Epidermal melanocyte (primary cell): ENCODE measurements around the gene FBXO4.
"Not testable (repeated sequence)": the region's sequence is repeated elsewhere in the genome, so short reads cannot be mapped to it uniquely, and the experiment has no call there.

Experiments
- DNase-seq: peaks from one replicate; pipeline ENCODE4 v3.0.0; 2011; ENCODE audit warnings: low spot score; ENCODE audit not compliant: insufficient read length

The FBXO4 gene

DNA sequence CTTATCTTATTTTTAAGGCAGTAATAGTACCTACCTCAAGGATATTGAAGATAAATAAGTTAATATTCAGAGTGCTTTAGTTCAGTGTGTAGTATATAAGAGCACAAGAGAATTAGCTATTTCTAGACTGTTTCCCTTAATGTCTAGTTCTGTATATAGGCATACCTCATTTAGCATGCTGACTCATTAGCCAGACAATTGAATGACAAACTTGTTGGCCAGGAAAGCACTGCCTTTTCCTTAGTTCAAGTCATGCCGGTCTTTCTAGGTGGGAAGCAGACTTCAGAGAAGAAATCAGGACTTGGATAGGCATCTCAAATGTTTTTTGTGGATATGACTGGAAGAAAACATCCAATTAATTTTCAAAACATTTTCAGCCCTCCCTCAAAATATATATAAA lies 3.2 kb upstream of the FBXO4 start:
- DNase-seq = no peak

DNA sequence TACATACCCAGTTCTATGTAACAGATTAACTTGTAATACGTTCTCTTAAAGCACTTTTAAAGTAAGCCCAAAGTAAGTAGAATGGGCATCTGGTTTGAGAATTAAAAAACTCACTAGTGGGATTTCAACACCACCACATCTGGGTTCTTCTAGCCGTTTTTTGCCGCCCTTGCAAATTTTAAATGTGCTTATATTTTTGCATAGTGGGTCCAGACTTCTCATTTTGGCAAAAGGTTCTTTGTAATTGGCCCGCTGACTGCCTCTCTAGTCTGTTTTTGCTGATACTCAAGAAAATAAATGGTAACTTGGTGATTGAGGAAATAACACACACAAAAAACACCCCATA lies 582 bp upstream of the FBXO4 start:
- no peak for DNase-seq

DNA sequence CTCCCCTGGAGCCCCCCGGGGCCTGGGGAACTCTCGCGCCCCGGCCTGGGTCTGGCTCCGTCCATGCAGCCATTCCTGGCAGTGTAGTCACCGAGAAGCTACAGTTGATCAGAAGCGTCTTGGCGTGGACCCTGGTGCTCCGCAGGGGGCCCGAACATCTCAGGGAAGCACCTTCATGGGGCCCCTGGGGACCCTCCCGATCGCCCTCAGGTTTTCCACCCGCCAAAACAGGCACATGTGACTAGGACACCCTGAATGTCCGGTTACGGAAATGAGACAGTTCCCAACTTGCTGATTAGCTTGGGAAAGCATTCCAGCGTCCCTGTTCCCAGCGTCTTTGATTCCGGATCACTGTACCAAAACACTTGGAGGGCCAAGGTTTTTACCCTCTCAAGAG lies 472 bp downstream of the FBXO4 start:
- DNase-seq = peak; percentile 16

DNA sequence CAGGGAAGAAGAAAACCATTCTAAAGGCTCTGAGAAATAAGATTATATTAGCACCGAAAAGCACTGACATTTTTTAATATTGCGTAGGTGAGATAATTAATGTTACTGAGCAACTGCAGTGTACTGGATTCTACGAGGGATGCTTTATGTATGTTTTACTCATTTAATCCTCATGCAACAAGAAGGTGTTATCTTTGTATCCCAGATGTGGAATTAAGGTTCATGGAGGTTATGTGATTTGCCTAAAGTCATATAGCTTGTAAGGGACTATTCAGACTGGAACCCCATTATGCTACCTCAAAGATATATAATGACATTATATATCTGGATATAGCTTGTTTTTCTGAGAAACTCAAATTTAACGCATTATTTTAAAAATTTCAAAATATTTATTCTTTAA lies 2.5 kb downstream of the FBXO4 start:
- no peak for DNase-seq

DNA sequence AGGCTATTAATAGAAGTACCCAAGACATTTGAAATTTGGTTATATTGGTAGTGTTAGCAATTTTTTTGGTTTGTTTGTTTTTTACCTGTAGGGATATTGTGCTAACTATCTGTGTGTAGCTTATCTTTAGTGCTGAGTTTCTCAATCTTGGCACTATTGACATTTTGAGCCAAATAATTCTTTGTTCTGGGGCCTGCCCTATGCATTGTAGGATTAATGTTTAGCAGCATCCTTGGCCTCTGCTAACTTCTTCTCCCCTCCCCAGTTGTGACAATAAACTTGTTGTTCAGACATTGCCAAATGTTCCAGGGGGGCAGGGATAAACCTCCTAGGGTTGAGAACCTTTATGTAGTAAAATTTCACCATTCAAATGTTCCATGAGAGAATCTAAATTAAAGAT lies 4.0 kb downstream of the FBXO4 start:
- no peak for DNase-seq

DNA sequence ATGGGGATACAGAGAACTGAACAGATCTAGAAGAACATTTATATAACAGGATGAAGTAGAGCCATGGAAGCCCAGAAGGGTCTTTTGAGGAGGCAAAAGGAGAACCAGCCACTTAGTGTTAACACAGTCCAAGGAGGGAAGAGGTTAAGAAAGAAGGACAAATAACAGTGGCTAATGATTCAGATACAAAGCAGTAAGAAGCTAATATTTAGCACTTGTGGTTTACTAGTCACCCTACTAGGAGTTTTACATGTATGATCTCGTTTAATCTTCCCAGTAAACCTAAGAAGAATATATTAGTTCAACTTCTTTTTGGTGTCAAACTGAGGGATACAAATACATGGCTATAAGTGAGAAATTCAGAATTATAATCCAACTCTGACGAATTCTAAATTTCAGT lies 7.7 kb downstream of the FBXO4 start:
- DNase-seq = no peak

DNA sequence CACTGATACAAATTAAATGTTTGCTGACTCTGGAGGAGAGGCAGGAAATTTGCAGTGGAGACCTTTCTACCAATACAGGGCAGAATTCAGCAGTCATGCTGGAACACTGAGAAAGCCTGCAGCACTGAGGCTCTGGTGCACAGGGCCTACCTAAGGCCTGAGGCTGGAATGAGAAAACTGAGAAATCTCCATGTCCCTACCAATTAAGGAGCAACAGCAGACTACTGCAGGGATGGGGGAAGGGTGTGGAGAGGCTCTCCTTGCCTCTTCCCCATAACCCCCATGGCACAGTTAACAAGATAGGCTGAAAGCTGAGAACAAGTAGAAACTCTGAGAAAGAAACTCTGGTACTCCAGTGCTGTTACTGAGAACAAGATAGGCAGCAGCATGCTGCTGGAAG lies 10.5 kb downstream of the FBXO4 start:
- DNase-seq = no peak

DNA sequence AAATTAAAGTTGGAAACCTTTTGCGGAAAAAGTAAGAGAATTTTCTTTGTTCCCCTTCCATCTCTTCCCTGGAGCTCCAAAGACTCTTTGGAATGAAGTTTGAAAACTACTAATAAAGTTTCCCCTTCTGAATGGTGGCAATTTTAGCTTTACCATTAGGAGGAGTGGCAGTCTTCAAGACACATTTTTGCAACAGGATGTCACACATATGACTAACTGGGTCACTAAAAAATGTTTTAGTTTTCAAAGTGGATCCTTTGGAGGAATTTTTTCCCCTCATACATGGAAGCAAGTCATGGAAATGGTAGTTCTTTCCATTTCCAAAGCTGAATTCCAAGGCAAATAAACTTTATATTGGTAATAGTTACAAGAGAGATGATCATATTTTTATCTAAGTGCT lies 15.6 kb downstream of the FBXO4 start:
- no peak for DNase-seq

DNA sequence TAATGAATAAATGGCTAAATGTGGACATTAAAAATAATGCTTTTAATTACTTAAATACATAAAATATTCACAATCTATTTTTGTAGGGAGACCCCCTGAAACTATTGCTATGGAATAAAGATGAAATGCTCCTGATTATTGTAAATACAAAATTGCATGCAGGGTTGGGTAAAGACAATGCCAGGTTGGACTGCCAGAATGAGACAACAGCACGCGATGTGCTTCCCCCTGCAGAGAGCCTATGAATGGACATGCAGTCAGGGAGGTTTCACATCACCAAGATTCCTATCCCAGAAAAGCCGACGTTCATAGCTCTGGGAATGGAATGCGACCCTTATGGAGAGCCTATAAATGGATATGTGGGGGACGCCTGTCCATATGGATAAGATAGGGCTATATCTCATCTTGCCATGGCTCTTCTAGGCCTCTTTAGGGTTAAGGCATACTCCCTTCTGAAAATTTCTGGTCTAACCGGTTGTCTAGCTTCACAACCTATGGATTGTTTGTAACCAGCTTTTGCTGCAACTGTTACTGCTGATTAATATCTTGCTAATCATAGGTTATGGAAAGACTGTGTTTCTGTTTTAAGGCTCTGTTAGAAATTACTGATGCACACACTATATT lies 20.4 kb downstream of the FBXO4 start:
- not testable (repeated sequence) for DNase-seq

DNA sequence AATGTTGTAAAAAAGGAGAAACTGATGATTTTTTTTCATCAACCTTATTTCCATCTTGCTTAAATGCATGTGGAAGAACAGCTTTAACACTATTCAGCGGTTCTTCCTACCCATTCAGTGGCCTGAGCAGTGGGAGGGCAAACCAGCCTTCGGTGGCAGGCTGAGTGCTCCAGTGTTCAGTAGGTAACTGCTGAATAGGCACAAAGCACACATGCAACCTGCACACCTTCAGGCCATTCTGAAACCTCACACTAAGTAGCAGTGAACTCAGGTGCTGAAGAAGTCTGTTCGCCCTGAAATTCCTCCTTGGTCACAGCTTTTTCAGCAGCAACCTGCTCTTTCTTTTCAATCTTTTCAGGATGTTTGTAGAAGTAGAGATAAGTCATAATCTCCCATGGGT lies 26.1 kb downstream of the FBXO4 start:
- no peak for DNase-seq

DNA sequence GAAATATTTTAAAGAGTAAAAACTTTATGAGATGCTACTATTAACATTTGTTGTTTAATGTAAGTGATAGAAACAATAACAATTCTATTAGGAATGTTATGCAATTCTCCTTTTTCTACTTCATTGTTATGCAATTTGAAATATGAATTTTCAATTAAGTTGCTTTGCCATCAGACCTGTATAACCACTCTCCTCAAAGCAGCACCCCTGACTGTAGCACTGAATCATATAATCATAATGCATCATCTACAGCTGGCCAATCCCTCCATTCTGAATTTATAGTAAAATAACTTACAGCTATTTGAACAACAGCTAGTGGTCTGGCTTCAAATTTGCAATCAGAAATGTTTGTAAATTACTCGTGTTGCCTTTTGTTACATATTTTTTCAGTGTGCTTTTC lies 29.2 kb downstream of the FBXO4 start:
- DNase-seq = no peak

DNA sequence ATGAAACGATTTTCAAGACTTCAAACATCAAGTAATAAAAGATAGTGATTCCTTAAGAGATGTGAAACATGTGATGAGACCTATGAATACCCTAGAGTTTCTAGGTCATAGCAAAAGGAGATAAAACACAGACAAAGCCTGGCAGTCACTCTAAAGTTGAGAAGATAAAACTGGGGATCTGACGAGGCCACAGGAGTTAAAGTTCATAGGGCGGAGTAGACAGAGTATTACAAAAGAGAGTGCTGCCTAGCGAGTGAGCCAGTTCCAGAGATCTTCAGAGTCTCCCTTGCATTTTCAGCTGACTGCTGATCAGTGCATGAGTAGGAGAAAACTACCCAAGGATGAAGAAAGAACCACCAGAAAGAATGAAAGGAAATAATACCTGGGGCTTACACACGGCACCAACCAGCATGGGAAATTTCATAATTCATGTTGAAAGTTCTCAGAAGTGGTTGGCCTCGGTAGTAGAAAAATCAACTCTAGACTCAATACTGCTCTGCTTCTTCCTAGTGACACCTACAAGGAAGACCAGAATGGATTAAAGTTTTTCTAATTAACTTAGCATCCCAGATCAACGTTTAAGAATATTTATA lies 30.4 kb downstream of the FBXO4 start:
- no peak for DNase-seq

DNA sequence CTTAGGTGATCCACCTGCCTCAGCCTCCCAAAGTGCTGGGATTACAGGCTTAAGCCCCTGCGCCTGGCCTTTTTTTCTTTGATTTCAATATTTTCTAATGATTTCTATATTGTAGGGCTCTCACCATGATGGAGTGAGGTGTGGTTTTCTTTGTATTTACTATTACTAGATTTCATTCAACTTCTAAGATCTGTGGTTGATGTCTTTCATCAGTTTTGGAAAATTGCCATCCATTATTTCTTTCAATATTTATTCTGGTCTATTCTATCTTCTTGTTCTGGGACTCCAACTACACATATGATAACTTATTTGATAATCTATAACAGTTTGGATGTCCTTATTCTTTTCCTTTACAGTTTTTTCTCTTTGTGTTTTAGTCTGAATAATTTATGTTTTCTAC lies 31.9 kb downstream of the FBXO4 start:
- no peak for DNase-seq

DNA sequence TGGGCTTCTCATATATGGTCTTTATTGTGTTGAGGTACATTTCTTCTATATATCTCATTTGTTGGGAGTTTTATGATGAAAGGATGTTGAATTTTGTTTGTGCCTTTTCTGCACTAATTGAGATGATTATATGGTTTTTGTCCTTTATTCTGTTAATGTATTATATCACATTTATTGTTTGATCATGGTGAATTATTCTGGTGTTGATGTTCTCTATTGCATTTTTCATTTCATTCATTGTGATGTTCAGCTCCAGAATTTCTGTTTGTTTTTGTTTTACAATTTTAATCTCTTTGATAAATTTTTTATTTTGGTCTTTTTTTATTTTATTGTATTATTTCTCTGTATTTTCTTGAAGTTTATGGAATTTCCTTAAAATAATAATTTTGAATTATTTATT lies 35.4 kb downstream of the FBXO4 start:
- no peak for DNase-seq

DNA sequence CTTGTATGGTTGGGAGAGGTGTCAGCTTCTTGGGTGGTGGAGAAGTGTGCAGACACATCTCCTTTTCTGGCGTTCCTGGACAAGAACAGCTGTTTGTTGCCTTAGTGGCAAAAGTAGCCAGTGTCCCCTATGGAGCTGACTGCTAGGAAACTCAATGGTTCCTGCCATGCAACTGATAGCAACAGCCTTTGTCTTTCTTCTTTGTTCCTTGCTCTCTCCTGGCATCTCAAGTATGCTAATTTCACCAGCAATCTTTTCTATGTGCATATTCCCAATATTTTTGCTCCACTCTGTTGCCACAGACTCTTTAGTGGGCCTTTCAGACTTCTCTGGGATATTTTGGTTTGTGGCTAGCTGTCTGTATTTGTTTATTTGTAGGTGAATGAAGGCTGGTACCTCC lies 36.7 kb downstream of the FBXO4 start:
- DNase-seq = no peak

DNA sequence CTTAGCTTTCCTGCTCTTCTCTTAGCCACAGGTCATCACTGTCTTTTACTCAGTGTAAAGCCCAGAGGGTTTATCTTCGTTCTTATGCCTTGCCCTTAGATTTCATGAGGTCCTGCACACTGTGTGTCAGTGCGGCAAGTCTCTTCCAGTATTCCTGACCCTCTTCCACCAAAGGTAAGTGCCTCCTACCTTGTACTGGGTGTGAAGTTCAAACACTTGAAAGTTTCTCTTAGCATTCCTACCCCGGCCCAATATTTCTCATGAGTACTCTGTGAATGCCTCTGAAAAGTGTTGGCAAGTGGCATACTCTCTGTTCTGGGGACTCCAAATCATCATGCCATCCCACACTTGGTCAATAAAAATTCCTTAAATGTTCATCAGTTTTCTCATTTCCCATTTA lies 37.4 kb downstream of the FBXO4 start:
- no peak for DNase-seq

DNA sequence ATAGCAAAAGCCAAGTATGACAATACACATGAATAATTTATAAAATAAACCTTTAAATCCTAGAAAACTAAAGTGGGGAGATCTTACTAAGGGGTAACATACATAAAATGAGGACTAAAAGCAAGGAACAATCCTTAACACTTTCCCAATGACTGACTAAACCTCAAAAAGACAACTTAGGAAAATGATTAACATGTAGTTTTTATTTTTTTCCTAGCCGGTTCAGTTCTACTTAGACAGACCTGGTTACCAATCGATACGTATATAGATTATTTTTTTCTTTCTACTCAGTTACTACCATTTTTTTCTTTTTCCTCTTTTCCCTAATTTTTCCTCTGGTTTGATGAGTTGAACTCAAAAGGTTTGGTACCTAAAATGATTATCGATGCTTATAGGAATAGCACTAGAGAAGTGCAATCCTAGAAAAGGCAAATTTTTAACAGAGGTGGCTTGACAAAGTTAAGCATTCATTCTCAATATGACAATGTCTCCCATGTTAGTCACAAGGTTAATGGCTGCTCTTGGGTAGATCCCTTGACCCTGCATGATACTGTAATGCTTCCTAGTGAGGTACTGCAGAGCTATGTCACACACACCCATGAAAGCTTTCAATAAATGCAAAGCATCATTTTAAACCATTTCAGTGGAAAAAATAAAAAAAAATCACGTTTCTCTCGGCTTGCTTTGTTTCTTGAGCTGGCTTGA lies 41.5 kb downstream of the FBXO4 start:
- DNase-seq = no peak

DNA sequence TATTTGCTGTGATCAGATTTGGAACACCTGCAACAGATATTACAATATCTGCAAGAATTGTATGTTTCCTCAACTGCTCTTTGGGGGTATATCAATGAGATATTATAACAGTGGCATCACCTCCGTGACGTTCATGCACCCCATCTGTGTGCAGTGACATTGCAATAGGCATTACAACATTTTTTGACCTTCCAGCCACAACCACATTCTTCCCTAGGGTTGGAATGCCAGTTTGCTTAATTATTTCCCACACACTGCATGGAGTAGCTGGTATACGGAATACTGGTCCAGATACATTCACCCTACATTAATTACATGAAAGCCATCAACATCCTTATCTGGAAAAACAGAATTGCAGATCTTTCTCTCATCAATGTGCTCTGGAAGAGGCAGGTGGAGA lies 42.3 kb downstream of the FBXO4 start:
- DNase-seq = no peak

DNA sequence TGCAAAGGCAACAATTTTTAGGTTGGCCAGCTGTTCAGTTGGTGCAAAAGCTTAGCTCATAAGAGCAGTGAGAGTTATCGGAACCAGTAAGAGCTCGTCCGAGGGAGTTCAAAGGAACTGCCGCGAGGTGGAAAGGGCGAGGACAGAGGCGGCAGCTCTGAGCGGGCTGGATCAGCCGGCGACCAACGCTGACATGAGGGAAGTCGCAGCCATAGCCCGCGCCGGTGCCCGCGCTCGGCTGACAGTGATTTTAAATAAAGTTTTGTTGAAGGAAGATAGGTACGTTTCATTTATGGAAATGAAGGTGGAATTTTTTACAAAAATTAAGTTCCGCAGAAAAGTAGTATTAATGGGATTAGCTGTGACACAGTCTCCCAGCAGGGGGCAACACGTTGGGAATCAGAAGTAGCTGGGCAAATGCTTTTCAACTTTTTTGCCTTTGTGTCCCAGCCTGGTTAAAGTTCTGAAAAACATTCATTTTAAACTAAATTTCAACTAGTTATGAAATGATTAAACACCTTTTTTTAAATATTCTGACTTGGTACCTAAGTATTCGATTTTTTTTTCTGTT lies 43.2 kb downstream of the FBXO4 start:
- no peak for DNase-seq

DNA sequence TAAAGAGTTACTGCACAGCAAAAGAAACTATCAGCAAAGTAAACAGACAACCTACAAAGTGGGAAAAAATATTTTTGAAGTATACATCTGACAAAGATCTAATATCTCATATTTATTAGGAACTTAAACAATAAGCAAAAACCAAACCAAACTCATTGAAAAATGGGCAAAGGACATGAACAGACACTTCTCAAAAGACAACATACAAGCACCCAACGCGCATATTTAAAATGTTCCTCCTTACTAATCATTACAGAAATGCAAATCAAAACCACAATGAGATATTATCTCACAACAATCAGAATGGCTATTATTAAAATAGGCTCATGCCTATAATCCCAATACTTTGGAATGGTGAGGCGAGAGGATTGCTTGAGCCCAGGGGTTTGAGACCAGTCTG lies 48.0 kb downstream of the FBXO4 start:
- no peak for DNase-seq

DNA sequence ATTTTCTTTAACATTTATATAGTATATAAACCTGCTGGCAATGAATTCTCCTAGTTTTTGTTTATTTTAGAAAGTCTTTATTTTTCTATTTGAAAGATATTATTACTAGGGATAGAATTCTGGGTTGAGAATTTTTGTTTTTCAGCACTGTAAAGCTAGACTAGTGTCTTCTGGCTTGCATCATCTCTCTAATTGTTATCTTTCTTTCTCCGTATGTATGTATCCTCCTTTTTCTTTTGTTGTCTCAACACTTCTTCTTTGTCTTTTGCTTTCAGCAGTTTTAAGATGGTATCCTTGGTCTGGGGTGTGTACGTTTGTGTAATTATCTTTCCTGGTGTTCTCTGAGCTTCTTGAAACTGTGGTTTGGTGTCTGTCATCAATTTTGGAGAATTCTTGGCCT lies 48.8 kb downstream of the FBXO4 start:
- DNase-seq = no peak

DNA sequence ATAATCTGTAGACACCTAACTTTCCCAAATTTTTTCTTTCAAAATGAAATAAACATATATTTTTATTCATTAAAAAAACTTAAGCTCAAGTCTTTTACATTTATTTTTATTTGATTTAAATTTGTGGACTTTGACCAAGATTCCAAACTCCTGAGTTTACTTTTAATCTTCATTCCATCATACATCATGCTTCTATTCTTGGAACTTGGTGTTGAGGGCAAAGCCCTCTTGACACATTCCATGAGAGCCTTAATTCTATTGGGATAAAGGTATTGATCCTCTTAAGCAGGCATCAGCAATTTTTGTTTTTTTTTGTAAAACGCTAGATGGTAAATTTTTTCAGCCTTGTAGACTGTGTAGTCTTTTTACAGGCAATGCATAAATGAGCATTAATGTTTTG lies 53.6 kb downstream of the FBXO4 start:
- DNase-seq = no peak

DNA sequence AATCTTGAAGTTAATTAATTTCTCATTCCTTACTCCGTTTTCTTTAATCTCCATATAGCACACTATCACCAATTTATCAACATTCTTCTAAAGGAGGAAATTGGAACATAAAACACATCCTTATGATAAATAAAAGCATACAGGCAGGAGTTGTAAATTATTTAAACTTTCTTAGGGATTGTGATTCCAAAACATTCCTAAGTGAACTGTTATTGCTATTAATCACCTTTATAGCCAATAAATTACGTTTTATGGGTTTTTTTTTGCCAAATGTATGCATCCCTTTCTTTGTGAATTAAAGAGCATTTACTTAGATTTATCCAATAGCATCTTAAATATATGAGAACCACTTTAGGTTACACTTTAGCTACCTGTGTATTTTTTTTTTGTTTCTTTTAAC lies 55.3 kb downstream of the FBXO4 start:
- no peak for DNase-seq
